Calu3 (cell line): ENCODE measurements around the gene PRSS56. TPM values are rescaled to one million over a fixed set of nuclear protein-coding genes. Genes with fewer than 3 reads are reported as not detected.

Source experiments
- Bru-seq: library from RNA; stranded (reverse); fragments of 400-500 nt; gene quantifications from one replicate; lab custom pipeline; 2021; lab: Mats Ljungman, UMichigan
- BruChase-seq, 2 experiments: library from RNA; stranded (reverse); fragments of 400-500 nt; gene quantifications; one replicate each; lab custom pipeline; 2021; lab: Mats Ljungman, UMichigan
- BruUV-seq: library from RNA; stranded (reverse); fragments of 400-500 nt; replicated peaks from 2 replicates; lab custom pipeline; 2021; lab: Mats Ljungman, UMichigan
- CTCF ChIA-PET: fragments of 300-600 bp; sonication (Branson Sonifier 250); formaldehyde crosslinking; loops from one replicate; lab custom pipeline; 2022; ENCODE audit warnings: antibody characterized with exemption; lab: Charles Lee
- DNase-seq: peaks from one replicate; pipeline ENCODE4 v3.0.0; 2022
- H3K27ac Mint-ChIP-seq: one replicate; pipeline ENCODE4 v1.8.0; 2022; ENCODE audit warnings: mixed read lengths; ENCODE audit not compliant: unreplicated experiment
- H3K27me3 Mint-ChIP-seq: one replicate; pipeline ENCODE4 v1.8.0; 2022; ENCODE audit warnings: mixed read lengths; ENCODE audit not compliant: unreplicated experiment
- H3K36me3 Mint-ChIP-seq: one replicate; pipeline ENCODE4 v1.8.0; 2022; ENCODE audit warnings: mild to moderate bottlenecking, moderate library complexity, mixed read lengths; ENCODE audit not compliant: insufficient read depth, unreplicated experiment
- H3K4me1 Mint-ChIP-seq: one replicate; pipeline ENCODE4 v1.8.0; 2022; ENCODE audit warnings: mild to moderate bottlenecking, low read depth, mixed read lengths; ENCODE audit not compliant: unreplicated experiment
- H3K4me3 Mint-ChIP-seq: one replicate; pipeline ENCODE4 v1.8.0; 2022; ENCODE audit warnings: mild to moderate bottlenecking, low read depth, moderate library complexity, mixed read lengths; ENCODE audit not compliant: unreplicated experiment
- H3K9me3 Mint-ChIP-seq: one replicate; pipeline ENCODE4 v1.8.0; 2022; ENCODE audit warnings: low read depth, mixed read lengths; ENCODE audit not compliant: unreplicated experiment
- intact Hi-C: fragments of 100-400 bp; cut with micrococcal nuclease; formaldehyde crosslinking; loops from one replicate; pipeline ENCODE4 v1.10.0; 2022; ENCODE audit not compliant: unreplicated experiment
- long read RNA-seq: library from polyadenylated mRNA; stranded (forward); transcript quantifications from one replicate; pipeline ENCODE4 v2.0.0, GENCODE V29; 2022
- total RNA-seq: library from RNA; stranded (reverse); gene quantifications from 2 replicates; pipeline ENCODE4 v1.2.3, GENCODE V29; 2022
- TF ChIP-seq, protein P1 (sequence below): fragments of 200-600 bp; IDR thresholded peaks from one replicate; pipeline ENCODE4 v1.8.0; 2022; ENCODE audit warnings: antibody characterized with exemption; ENCODE audit not compliant: unreplicated experiment

Gene PRSS56
- total RNA-seq (not detected in 2 replicates), Bru-seq, nascent RNA (not detected), BruChase-seq, experiment 1, labeled RNA remaining after a 6-hour chase (not detected), BruChase-seq, experiment 2, labeled RNA remaining after a 2-hour chase (not detected)
- long read RNA-seq, result 0 reads

DNA sequence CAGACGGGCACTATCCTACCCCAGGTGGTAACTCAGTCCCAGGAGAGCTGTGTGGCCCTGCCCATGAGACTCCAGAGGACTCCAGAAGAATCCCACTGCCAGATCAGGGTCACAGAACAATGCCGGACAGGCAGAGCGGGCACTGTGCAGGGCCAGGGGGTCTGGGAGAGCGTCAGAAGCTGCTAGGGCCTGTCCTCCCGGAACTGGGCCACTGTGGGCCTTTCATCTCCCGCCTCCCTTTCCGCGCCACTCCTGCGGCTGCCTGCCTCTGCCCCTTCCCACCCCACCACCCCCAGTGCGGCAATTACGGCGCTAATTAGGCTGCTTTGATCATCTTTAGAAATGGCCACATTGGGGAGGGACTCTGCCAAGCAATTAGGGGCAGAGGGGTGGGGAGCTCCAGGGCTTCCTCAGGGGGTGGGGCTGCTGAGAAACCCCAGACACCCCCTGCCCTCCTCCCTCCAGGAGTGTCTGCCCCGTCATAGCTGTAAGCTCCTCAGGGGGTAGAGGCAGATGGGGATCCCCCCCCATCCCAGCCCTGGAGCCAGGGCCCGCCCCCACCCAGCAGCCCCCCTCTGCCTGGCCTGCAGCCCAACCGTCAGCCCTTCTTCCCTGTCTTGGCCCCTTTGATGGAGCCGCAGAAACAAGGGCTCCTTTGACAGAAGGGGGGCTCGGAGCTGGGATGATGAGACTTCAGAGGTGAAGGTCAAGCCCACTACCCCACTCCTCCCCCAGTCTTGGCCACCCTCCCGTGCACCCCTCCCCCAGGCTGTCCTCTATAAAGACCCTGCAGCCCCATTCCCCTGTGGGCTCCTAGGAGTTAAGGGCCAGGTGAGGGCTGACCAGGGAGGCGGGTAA, at the start of gene PRSS56:
Gene PRSS56, plus strand, starts transcription at position 808 of the 858 bp plus-strand sequence. CDS start 211 bp downstream, outside the sequence.
- no TSS peak for BruUV-seq
- no peak within 1 kb of the TSS for H3K4me3 Mint-ChIP-seq
- H3K27me3 Mint-ChIP-seq, result peaks cover 92% of the 10 kb centered on the region
- H3K9me3 Mint-ChIP-seq, result no peaks in the 10 kb centered on the region
- no peak for DNase-seq
- peaks cover 5% of the 10 kb centered on the region for H3K36me3 Mint-ChIP-seq
- no peaks in the 10 kb centered on the region for H3K4me1 Mint-ChIP-seq
- CTCF ChIA-PET, result interaction anchor here (0.5 kb wide), 1 partner anchor 431 kb away, joined by 6 read pairs; no protein-coding TSS in a partner anchor
- intact Hi-C loops, result loop anchor here (5.0 kb wide), 2 partner anchors 68 to 613 kb away; no protein-coding TSS in a partner anchor
- TF ChIP-seq, protein P1, sequence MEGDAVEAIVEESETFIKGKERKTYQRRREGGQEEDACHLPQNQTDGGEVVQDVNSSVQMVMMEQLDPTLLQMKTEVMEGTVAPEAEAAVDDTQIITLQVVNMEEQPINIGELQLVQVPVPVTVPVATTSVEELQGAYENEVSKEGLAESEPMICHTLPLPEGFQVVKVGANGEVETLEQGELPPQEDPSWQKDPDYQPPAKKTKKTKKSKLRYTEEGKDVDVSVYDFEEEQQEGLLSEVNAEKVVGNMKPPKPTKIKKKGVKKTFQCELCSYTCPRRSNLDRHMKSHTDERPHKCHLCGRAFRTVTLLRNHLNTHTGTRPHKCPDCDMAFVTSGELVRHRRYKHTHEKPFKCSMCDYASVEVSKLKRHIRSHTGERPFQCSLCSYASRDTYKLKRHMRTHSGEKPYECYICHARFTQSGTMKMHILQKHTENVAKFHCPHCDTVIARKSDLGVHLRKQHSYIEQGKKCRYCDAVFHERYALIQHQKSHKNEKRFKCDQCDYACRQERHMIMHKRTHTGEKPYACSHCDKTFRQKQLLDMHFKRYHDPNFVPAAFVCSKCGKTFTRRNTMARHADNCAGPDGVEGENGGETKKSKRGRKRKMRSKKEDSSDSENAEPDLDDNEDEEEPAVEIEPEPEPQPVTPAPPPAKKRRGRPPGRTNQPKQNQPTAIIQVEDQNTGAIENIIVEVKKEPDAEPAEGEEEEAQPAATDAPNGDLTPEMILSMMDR, result no peak
- no peak within 1 kb of the TSS for H3K27ac Mint-ChIP-seq

DNA sequence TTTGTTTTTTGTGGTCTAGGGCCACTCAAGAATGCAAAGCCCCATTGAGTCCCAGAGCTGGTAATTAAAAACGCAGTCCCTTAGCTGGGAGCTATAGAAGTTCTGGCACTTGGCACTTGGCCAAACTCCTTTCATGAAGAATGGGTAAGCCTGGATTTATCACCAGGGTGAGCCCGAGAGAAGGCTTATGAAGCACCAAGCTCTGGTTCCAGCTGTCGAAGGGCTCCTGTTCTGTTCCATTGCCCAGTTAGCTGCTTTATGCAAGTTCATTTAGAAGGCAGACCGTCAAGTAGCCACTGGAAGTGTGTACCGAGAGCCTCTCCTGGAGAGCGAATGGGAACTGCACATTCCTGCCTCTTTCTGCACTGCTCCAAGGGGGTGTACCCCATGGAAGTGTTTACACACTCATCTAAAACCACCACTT, 46.7 kb upstream of the PRSS56 start:
- H3K27ac Mint-ChIP-seq, result no peak overlapping the region
- no peaks in the 10 kb centered on the region for H3K36me3 Mint-ChIP-seq
- H3K27me3 Mint-ChIP-seq, result peaks cover 88% of the 10 kb centered on the region
- H3K4me1 Mint-ChIP-seq, result no peaks in the 10 kb centered on the region
- no peak for DNase-seq
- CTCF ChIA-PET, result no interaction called here
- H3K4me3 Mint-ChIP-seq, result no peak overlapping the region
- peaks cover 5% of the 10 kb centered on the region for H3K9me3 Mint-ChIP-seq
- intact Hi-C loops, result no loop called here
- no TSS peak for BruUV-seq
- TF ChIP-seq, protein P1, result no peak

DNA sequence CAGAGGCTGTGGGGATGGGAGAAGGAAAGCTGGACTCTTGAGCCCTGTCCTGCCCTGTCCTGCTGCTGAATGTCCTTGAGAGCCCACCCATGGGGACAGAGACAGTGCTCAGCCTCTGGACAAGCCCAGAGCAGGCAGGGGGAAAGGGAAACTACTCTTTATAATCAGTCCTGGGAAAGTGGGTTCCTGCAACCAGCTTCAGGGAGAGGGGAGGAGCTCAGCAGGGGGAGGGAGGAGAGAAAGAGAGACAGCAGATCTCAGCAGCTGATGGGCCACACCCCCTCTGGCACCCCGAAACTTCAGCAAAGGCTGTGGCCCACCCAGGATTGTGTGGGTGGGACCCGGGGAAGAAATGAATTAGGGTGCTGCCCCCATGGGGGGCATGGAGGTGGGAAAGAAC, 44.1 kb upstream of the PRSS56 start:
- peaks cover 94% of the 10 kb centered on the region for H3K27me3 Mint-ChIP-seq
- CTCF ChIA-PET, result interaction anchor here (2.4 kb wide), 1 partner anchor 10 kb away, joined by 6 read pairs; no protein-coding TSS in a partner anchor
- H3K27ac Mint-ChIP-seq, result no peak overlapping the region
- TF ChIP-seq, protein P1, result no peak
- H3K36me3 Mint-ChIP-seq, result no peaks in the 10 kb centered on the region
- H3K4me3 Mint-ChIP-seq, result no peak overlapping the region
- no TSS peak for BruUV-seq
- no peak for DNase-seq
- peaks cover 5% of the 10 kb centered on the region for H3K9me3 Mint-ChIP-seq
- intact Hi-C loops, result no loop called here
- no peaks in the 10 kb centered on the region for H3K4me1 Mint-ChIP-seq

DNA sequence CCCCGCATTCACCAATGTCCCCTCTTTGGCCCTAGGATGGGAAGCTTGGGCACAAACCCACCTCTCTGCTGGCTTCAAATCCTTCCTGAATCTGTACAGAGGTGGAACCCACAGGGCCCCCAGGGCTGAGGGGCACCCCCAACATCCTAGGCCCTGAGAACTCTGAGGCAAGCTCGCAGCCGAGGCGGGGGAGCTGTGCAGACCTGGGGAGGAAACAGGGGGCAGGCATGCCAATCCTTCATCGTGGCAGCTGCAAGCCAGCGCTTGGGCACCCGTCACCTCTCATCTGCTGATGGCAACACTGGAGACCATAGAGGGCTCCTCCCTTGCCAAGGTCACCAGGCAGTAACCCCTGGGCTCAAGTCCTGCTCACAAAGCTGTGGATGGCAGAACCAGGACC, 43.4 kb upstream of the PRSS56 start:
- DNase-seq, result no peak
- Mint-ChIP-seq H3K9me3 (peaks cover 5% of the 10 kb centered on the region), H3K27ac (no peak overlapping the region), H3K4me3 (no peak overlapping the region), H3K4me1 (no peaks in the 10 kb centered on the region), H3K36me3 (no peaks in the 10 kb centered on the region), H3K27me3 (peaks cover 94% of the 10 kb centered on the region)
- BruUV-seq, result no TSS peak
- CTCF ChIA-PET, result interaction anchor here (2.4 kb wide), 1 partner anchor 11 kb away, joined by 6 read pairs; no protein-coding TSS in a partner anchor
- intact Hi-C loops, result no loop called here
- TF ChIP-seq, protein P1, result no peak
